Activated T-helper 2 cell treated with anti-CD3 and anti-CD28 coated beads, Interferon-gamma antibody, Interleukin-2, Interleukin-4, amounts not matched to agents 10 μg/mL and 5 μg/mL and 100 μg/mL, durations not matched to agents 14 hours and 24 hours and 36 hours (primary cell): ENCODE data around the gene CHST11. TPM values are rescaled to one million over a fixed set of nuclear protein-coding genes. Genes with fewer than 3 reads are reported as not detected.

ENCODE experiments used
- DNase-seq: peaks from one replicate; pipeline ENCODE4 v3.0.0; 2021; ENCODE audit warnings: low spot score
- H3K27ac Mint-ChIP-seq: one replicate; pipeline ENCODE4 v1.8.0; 2021; ENCODE audit warnings: mixed read lengths
- H3K27me3 Mint-ChIP-seq: one replicate; pipeline ENCODE4 v1.8.0; 2021; ENCODE audit warnings: low read depth, mixed read lengths
- H3K36me3 Mint-ChIP-seq: one replicate; pipeline ENCODE4 v1.8.0; 2021; ENCODE audit warnings: low read depth, mixed read lengths
- H3K4me1 Mint-ChIP-seq: one replicate; pipeline ENCODE4 v1.8.0; 2021; ENCODE audit warnings: low read depth, mixed read lengths
- H3K4me3 Mint-ChIP-seq: one replicate; pipeline ENCODE4 v1.8.0; 2021; ENCODE audit warnings: low read depth, mild to moderate bottlenecking, moderate library complexity, mixed read lengths
- H3K9me3 Mint-ChIP-seq: one replicate; pipeline ENCODE4 v1.8.0; 2021; ENCODE audit warnings: mixed read lengths
- intact Hi-C: fragments of 100-400 bp; cut with micrococcal nuclease; formaldehyde crosslinking; loops from one replicate; pipeline ENCODE4 v1.15.1; 2023
- total RNA-seq: library from RNA; stranded (reverse); gene quantifications from 2 replicates; pipeline ENCODE4 v1.2.3, GENCODE V29; 2022

The CHST11 gene
- total RNA-seq, 1 donor from 2014 or later, result 50.6 TPM

DNA sequence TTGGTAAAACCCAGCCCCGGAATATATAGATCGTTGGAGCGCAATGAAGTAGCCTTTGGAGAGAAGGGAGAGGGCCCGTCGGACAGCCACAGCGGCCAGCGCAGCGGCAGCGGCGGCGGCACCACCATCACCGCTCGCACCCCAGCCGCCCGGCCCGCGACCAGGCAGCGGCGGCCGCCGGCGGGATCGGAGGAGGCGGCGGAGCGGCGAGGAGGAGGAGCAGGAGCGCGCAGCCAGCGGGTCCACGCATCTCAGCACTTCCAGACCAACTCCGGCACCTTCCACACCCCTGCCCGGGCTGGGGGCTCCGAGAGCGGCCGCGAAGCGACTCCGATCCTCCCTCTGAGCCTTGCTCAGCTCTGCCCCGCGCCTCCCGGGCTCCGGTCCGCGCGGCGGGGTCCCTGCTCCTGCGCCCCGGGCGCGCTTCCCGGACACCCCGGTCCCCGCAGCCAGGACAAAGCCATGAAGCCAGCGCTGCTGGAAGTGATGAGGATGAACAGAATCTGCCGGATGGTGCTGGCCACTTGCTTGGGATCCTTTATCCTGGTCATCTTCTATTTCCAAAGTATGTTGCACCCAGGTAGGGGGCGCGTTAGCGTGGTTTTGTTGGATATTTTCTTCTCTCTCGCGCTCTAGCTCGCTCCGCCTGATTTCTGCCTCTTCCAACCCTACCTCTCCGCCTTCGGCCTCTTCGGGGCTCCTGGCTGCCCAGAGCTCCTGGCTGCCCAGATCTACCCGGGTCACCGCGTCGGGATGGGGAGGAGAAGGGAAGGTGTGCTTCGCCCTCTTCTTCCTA is 400 bp downstream of the CHST11 start:
- no peaks in the 10 kb centered on the region for H3K27me3 Mint-ChIP-seq
- H3K4me3 Mint-ChIP-seq, result peak overlapping the region; percentile 98
- peak overlapping the region; percentile 96 for H3K27ac Mint-ChIP-seq
- intact Hi-C loops, result loop anchor here (1.0 to 5.0 kb wide), 8 partner anchors 30 to 650 kb away; partner anchors contain the start of gene WASHC4
- DNase-seq, result peak; percentile 54
- H3K9me3 Mint-ChIP-seq, result no peaks in the 10 kb centered on the region
- H3K4me1 Mint-ChIP-seq, result peaks cover 33% of the 10 kb centered on the region
- H3K36me3 Mint-ChIP-seq, result peaks cover 21% of the 10 kb centered on the region

GRCh38 chr12:104457746-104458693 is 1.3 kb downstream of the CHST11 start:
- H3K9me3 Mint-ChIP-seq, result no peaks in the 10 kb centered on the region
- H3K4me3 Mint-ChIP-seq, result peak overlapping the region; percentile 98
- H3K27me3 Mint-ChIP-seq, result no peaks in the 10 kb centered on the region
- H3K36me3 Mint-ChIP-seq, result peaks cover 24% of the 10 kb centered on the region
- intact Hi-C loops, result loop anchor here (1.0 to 5.0 kb wide), 7 partner anchors 37 to 649 kb away; partner anchors contain the start of gene WASHC4
- peaks cover 41% of the 10 kb centered on the region for H3K4me1 Mint-ChIP-seq
- DNase-seq, result peak; percentile 47
- peak overlapping the region; percentile 96 for H3K27ac Mint-ChIP-seq

- Mint-ChIP-seq H3K4me1 (peaks cover 49% of the 10 kb centered on the region), H3K27me3 (no peaks in the 10 kb centered on the region), H3K36me3 (peaks cover 29% of the 10 kb centered on the region), H3K9me3 (no peaks in the 10 kb centered on the region), H3K27ac (peak overlapping the region; percentile 89), H3K4me3 (peak overlapping the region; percentile 98)
- no peak for DNase-seq
- intact Hi-C loops, result loop anchor here (1.0 to 5.0 kb wide), 5 partner anchors 26 to 648 kb away; partner anchors contain the start of gene WASHC4
Observed at GRCh38 chr12:104458694-104459367, 2.1 kb downstream of the CHST11 start.

DNA sequence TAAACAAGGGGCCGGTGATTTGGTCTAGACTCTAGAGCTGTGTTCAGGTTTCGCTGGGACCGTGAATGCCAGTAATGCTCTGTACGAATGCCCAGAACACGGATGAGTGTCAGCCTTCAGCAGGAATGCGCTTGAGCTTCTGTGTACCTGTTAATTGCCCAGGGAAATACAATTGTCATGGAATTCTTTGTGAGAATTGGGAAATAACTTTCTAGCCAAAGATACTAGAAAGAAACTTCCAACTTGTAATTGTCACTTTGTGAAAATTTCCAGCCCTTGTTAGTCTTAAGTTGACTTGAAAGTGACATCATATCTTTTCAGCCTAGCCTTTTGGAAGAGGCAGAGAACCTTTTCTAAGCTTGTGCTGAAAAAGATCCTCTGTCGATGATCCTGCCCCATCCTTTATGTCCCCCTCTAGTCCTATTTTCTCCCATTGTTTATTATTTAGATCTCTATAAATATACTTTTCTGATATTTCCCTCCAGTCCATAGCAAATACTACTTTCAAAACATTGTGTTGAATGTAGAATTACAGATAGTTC is 2.7 kb downstream of the CHST11 start:
- peak overlapping the region; percentile 98 for H3K4me3 Mint-ChIP-seq
- peak overlapping the region; percentile 89 for H3K27ac Mint-ChIP-seq
- intact Hi-C loops, result loop anchor here (1.0 to 5.0 kb wide), 5 partner anchors 26 to 648 kb away; partner anchors contain the start of gene WASHC4
- peaks cover 50% of the 10 kb centered on the region for H3K4me1 Mint-ChIP-seq
- DNase-seq, result no peak
- no peaks in the 10 kb centered on the region for H3K27me3 Mint-ChIP-seq
- no peaks in the 10 kb centered on the region for H3K9me3 Mint-ChIP-seq
- H3K36me3 Mint-ChIP-seq, result peaks cover 31% of the 10 kb centered on the region

DNA sequence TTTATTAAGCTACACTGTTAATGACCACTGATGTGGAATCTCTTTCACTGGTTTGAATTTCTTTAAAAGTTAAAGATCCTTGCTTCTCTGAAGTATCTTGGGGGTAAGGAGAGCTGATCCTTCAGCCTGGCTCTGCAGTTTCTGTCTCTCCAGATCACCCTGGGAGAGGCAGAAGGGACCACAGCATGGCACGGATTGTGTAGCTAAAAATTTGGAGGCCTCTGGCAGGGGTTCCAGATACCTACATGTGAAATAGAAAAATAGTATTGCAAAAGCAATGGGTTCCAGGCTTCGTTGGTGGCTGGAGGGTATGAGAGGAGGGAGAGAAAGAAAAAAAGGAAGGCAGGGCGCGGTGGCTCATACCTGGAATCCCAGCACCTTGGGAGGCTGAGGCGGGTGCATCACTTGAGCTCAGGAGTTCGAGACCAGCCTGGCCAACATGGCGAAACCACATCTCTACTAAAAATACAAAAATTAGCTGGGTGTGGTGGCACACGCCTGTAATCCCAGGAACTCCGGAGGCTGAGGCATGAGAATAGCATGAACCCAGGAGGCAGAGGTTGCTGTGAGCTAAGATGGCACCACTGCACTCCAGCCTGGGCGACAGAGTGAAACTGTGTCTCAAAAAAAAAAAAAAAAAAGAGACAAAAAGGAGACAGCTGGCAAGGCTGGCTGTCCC is 3.4 kb downstream of the CHST11 start:
- intact Hi-C loops, result loop anchor here (5.0 kb wide), 2 partner anchors 222 to 302 kb away; no protein-coding TSS in a partner anchor

DNA sequence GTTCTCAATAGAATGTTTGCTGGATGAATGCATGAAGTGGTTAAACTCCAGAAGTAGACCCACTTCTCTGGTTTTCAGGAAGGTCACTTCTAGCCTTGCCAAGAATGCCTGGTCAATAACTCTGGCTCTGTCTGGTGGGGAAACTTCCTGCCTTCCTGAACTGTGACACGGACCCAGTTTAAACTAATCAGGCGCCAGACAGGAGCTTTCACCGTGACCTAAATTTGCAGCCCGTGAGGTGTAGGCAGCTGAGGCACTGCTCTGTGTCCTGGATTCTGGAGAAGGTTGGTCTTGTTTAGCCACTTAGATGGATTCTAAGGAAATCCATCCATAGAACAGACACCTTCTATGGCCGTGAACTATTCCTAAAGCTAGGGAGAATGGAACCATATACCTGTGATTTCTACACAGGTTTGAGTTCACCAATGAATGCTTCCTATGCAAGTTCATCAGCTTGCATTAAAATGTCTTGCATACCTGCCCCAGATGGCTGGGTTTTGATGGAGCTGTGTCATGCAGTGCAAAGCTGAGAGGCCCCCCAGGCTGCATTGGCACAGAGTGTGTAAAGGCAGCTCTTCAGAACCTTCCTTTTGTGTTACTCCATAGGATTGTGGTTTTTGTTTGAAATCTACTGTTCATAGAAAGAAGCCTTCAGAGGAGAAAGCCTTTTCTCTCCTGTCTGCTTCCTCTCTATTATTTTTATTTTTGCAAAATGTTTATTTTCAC is 4.4 kb downstream of the CHST11 start:
- Mint-ChIP-seq H3K27ac (peak overlapping the region; percentile 89), H3K4me3 (peak overlapping the region; percentile 40), H3K27me3 (no peaks in the 10 kb centered on the region), H3K36me3 (peaks cover 40% of the 10 kb centered on the region), H3K9me3 (no peaks in the 10 kb centered on the region), H3K4me1 (peaks cover 53% of the 10 kb centered on the region)
- intact Hi-C loops, result loop anchor here (5.0 kb wide), 2 partner anchors 221 to 301 kb away; no protein-coding TSS in a partner anchor
- no peak for DNase-seq

More for the DNA sequence above, 3.4 kb downstream of the CHST11 start:
- DNase-seq, result no peak
- H3K9me3 Mint-ChIP-seq, result no peaks in the 10 kb centered on the region
- peak overlapping the region; percentile 98 for H3K4me3 Mint-ChIP-seq
- peaks cover 38% of the 10 kb centered on the region for H3K36me3 Mint-ChIP-seq
- peak overlapping the region; percentile 89 for H3K27ac Mint-ChIP-seq
- H3K27me3 Mint-ChIP-seq, result no peaks in the 10 kb centered on the region
- peaks cover 55% of the 10 kb centered on the region for H3K4me1 Mint-ChIP-seq

GRCh38 chr12:104462325-104462724 is 5.6 kb downstream of the CHST11 start:
- peak overlapping the region; percentile 74 for H3K4me3 Mint-ChIP-seq
- H3K4me1 Mint-ChIP-seq, result peaks cover 62% of the 10 kb centered on the region
- H3K36me3 Mint-ChIP-seq, result peaks cover 40% of the 10 kb centered on the region
- peak overlapping the region; percentile 92 for H3K27ac Mint-ChIP-seq
- H3K9me3 Mint-ChIP-seq, result no peaks in the 10 kb centered on the region
- intact Hi-C loops, result loop anchor here (2.0 to 5.0 kb wide), 4 partner anchors 16 to 300 kb away; no protein-coding TSS in a partner anchor
- no peak for DNase-seq
- no peaks in the 10 kb centered on the region for H3K27me3 Mint-ChIP-seq

DNA sequence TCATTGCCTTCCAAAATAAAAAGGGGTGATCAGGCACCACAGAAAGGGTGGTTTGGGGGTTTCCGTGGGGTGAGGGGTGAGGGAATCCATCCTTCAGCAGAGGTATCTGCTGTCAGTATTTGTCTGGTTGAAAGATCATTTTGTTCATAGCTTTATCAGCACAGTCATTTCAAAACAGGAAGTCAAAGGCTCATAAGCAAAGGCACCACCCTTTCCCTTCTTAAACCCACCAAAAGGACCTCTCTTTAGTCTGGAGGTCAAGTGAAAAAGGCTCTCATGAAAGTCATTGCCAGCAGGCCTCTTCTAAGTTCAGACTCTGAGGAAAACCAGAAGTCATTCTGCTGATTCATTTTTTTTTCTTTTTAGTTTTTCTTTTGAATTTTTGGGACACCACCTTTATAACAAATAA is 6.2 kb downstream of the CHST11 start:
- peaks cover 68% of the 10 kb centered on the region for H3K4me1 Mint-ChIP-seq
- intact Hi-C loops, result loop anchor here (1.0 to 5.0 kb wide), 7 partner anchors 16 to 299 kb away; no protein-coding TSS in a partner anchor
- H3K36me3 Mint-ChIP-seq, result peaks cover 44% of the 10 kb centered on the region
- peak overlapping the region; percentile 92 for H3K27ac Mint-ChIP-seq
- H3K4me3 Mint-ChIP-seq, result peak overlapping the region; percentile 74
- DNase-seq, result peak; percentile 58
- no peaks in the 10 kb centered on the region for H3K27me3 Mint-ChIP-seq
- H3K9me3 Mint-ChIP-seq, result peaks cover 3% of the 10 kb centered on the region

- peaks cover 46% of the 10 kb centered on the region for H3K36me3 Mint-ChIP-seq
- H3K27ac Mint-ChIP-seq, result peak overlapping the region; percentile 92
- DNase-seq, result no peak
- intact Hi-C loops, result loop anchor here (1.0 to 5.0 kb wide), 7 partner anchors 15 to 299 kb away; no protein-coding TSS in a partner anchor
- H3K9me3 Mint-ChIP-seq, result peaks cover 4% of the 10 kb centered on the region
- H3K4me3 Mint-ChIP-seq, result peak overlapping the region; percentile 74
- H3K27me3 Mint-ChIP-seq, result no peaks in the 10 kb centered on the region
- peaks cover 71% of the 10 kb centered on the region for H3K4me1 Mint-ChIP-seq
Observed at GRCh38 chr12:104463368-104463767, 6.6 kb downstream of the CHST11 start.

DNA sequence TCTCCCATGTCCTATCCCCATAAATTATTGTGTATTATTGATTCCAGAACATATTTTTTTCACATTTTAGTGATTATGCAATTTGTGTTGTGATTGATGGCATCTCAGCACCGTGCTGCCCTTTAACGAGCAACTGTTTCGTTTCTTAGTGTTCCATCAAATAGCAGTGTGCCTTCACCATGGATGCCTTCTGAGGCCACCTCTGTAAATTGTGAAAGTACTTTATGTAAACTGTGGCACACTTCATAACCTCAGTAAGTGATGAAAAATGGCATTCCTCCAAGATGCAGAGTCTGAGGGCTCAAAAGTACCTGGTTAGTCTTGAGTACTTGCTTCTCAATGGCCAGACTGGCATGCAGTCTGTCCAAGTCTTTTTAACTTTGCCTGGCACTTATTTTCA is 8.2 kb downstream of the CHST11 start:
- peaks cover 7% of the 10 kb centered on the region for H3K9me3 Mint-ChIP-seq
- H3K36me3 Mint-ChIP-seq, result peaks cover 48% of the 10 kb centered on the region

More for the DNA sequence above, 8.2 kb downstream of the CHST11 start:
- Mint-ChIP-seq H3K27ac (peak overlapping the region; percentile 79), H3K4me3 (peak overlapping the region; percentile 27), H3K4me1 (peaks cover 77% of the 10 kb centered on the region), H3K27me3 (no peaks in the 10 kb centered on the region)
- intact Hi-C loops, result loop anchor here (5.0 kb wide), 2 partner anchors 217 to 297 kb away; no protein-coding TSS in a partner anchor
- no peak for DNase-seq
